ENCODE measurements around the gene PDIA5. TPM values are rescaled to one million over a fixed set of nuclear protein-coding genes. Genes with fewer than 3 reads are reported as not detected.

Gene PDIA5
- total RNA-seq, 1 experiment from 2014 or later = 50.8 TPM

- no peak overlapping the region for H3K9ac ChIP-seq (ENCODE audit: low read length)
- H3K36me3 ChIP-seq (ENCODE audit: control insufficient read depth in 1 of 2, insufficient read depth in 2 of 2, low read length in 2 of 2) = no peaks in the 10 kb centered on the region
- no peak overlapping the region for H3K4me3 ChIP-seq (replicated peaks in 1 of 2; ENCODE audit: low read depth in 1 of 2, low read length in 2 of 2)
- no peak overlapping the region for H3K4me2 ChIP-seq (ENCODE audit: low read length)
- CTCF ChIA-PET = interaction anchor here (0.8 kb wide), 1 partner anchor 266 kb away, joined by 3 read pairs; no protein-coding TSS in a partner anchor
- no peaks in the 10 kb centered on the region for H3K9me3 ChIP-seq (ENCODE audit: control insufficient read depth in 1 of 2, insufficient read depth in 1 of 2, low read depth in 1 of 2, low read length in 2 of 2)
- no peaks in the 10 kb centered on the region for H4K20me1 ChIP-seq (ENCODE audit: insufficient read depth)
- peaks cover 21% of the 10 kb centered on the region; the same call in 1 of the 2 replicates for H3K27me3 ChIP-seq (ENCODE audit: insufficient read depth, low read length)
- no peak for ATAC-seq
- no peaks in the 10 kb centered on the region for H3K79me2 ChIP-seq (ENCODE audit: insufficient read depth, low read length)
- TF ChIP-seq EZH2phosphoT487 (IDR thresholded peaks at IDR 0.05; ENCODE audit: borderline replicate concordance) = no peak
- TF ChIP-seq ELF1 (IDR thresholded peaks at IDR 0.05; ENCODE audit: borderline replicate concordance, low read depth) = no peak
- no peak for TF ChIP-seq CTCF (IDR thresholded peaks at IDR 0.05 in 2 of 3, conservative IDR thresholded peaks at IDR 0.05 in 1 of 3; ENCODE audit: borderline replicate concordance in 1 of 3, insufficient read depth in 1 of 3, low read depth in 2 of 3, low read length in 2 of 3)
- no peak for TF ChIP-seq POLR2AphosphoS5 (IDR thresholded peaks at IDR 0.05; ENCODE audit: low read depth, low read length)
- TF ChIP-seq SIN3A (IDR thresholded peaks at IDR 0.05; ENCODE audit: low read depth) = no peak
- TF ChIP-seq POLR2A (IDR thresholded peaks at IDR 0.05; ENCODE audit: borderline replicate concordance, extremely low read depth, insufficient read depth, insufficient read length) = no peak
- TF ChIP-seq ZFX (IDR thresholded peaks at IDR 0.05) = no peak
- no peak for TF ChIP-seq JUND (IDR thresholded peaks at IDR 0.05)
- TF ChIP-seq SRF (IDR thresholded peaks at IDR 0.05; ENCODE audit: low read depth) = no peak
- TF ChIP-seq RAD21 (IDR thresholded peaks at IDR 0.05; ENCODE audit: low read depth) = no peak
- no peak for TF ChIP-seq EZH2 (IDR thresholded peaks at IDR 0.05)
- TF ChIP-seq MAX (IDR thresholded peaks at IDR 0.05) = no peak
- no peak for TF ChIP-seq EGR1 (IDR thresholded peaks at IDR 0.05; ENCODE audit: low read depth)
- no peak for TF ChIP-seq YY1 (IDR thresholded peaks at IDR 0.05; ENCODE audit: extremely low read depth, insufficient replicate concordance, low read depth, low read length)
- TF ChIP-seq TCF7L2 (IDR thresholded peaks at IDR 0.05; ENCODE audit: borderline replicate concordance, extremely low read depth, insufficient read depth, insufficient read length) = no peak
- no peak for TF ChIP-seq FOSL1 (IDR thresholded peaks at IDR 0.05; ENCODE audit: low read depth)
- POLR2A ChIA-PET = no interaction called here
- no peak for DNase-seq (ENCODE audit: low read depth, low spot score)
- BruUV-seq (replicated peaks) = no TSS peak
- RAD21 ChIA-PET (ENCODE audit: low non-redundant PET in 1 of 2, low total read pairs in 2 of 2, uncharacterized antibody in 2 of 2, unreplicated experiment in 2 of 2) = no interaction called here
- no peak overlapping the region for H3K27ac ChIP-seq (ENCODE audit: low read depth, low read length)
- H3K4me1 ChIP-seq (ENCODE audit: control insufficient read depth in 1 of 2, insufficient read depth in 2 of 2, low read length in 2 of 2) = no peaks in the 10 kb centered on the region
- H3K9me2 ChIP-seq (ENCODE audit: insufficient read depth) = no peaks in the 10 kb centered on the region
- intact Hi-C loops (cut with micrococcal nuclease) = no loop called here
- no peak overlapping the region for H2AFZ ChIP-seq (ENCODE audit: low read depth, low read length, poor library complexity, severe bottlenecking)
These were observed 46.1 kb upstream of the PDIA5 start for GRCh38 chr3:123020709-123021108.

Data from HCT116 (cell line).